ENCODE results near the gene CYP27B1.
A peak's percentile ranks its signal among the peaks of the same experiment; 100 is the strongest.

Gene CYP27B1

GRCh38 chr12:57802607-57803006 is 35.7 kb upstream of the CYP27B1 start:
- Histone ChIP-seq H3K4me3 (ENCODE audit: severe bottlenecking) (no peak overlapping the region), H3K27ac (ENCODE audit: poor library complexity, severe bottlenecking) (no peak overlapping the region), H3K36me3 (ENCODE audit: low read depth) (peaks cover 20% of the 10 kb centered on the region), H3K27me3 (ENCODE audit: insufficient read depth, poor library complexity, severe bottlenecking) (no peaks in the 10 kb centered on the region), H3K9me3 (ENCODE audit: severe bottlenecking) (no peaks in the 10 kb centered on the region), H3K4me1 (ENCODE audit: insufficient read depth, poor library complexity, severe bottlenecking) (no peaks in the 10 kb centered on the region)
- ATAC-seq (ENCODE audit: low read depth) = no peak
- no peak for TF ChIP-seq CTCF (IDR thresholded peaks at IDR 0.05; ENCODE audit: poor library complexity, severe bottlenecking)
- no peak for DNase-seq (ENCODE audit: low spot score)

GRCh38 chr12:57800965-57801364 is 34.1 kb upstream of the CYP27B1 start:
- Histone ChIP-seq H3K27ac (ENCODE audit: poor library complexity, severe bottlenecking) (no peak overlapping the region), H3K27me3 (ENCODE audit: insufficient read depth, poor library complexity, severe bottlenecking) (no peaks in the 10 kb centered on the region), H3K4me1 (ENCODE audit: insufficient read depth, poor library complexity, severe bottlenecking) (no peaks in the 10 kb centered on the region), H3K36me3 (ENCODE audit: low read depth) (peaks cover 36% of the 10 kb centered on the region), H3K9me3 (ENCODE audit: severe bottlenecking) (no peaks in the 10 kb centered on the region), H3K4me3 (ENCODE audit: severe bottlenecking) (no peak overlapping the region)
- ATAC-seq (ENCODE audit: low read depth) (no peak), DNase-seq (ENCODE audit: low spot score) (no peak)
- no peak for TF ChIP-seq CTCF (IDR thresholded peaks at IDR 0.05; ENCODE audit: poor library complexity, severe bottlenecking)

GRCh38 chr12:57797933-57798332 is 31.1 kb upstream of the CYP27B1 start:
- peaks cover 62% of the 10 kb centered on the region for H3K36me3 ChIP-seq (ENCODE audit: low read depth)
- no peaks in the 10 kb centered on the region for H3K27me3 ChIP-seq (ENCODE audit: insufficient read depth, poor library complexity, severe bottlenecking)
- ATAC-seq (ENCODE audit: low read depth) = no peak
- DNase-seq (ENCODE audit: low spot score) = no peak
- H3K9me3 ChIP-seq (ENCODE audit: severe bottlenecking) = no peaks in the 10 kb centered on the region
- no peak overlapping the region for H3K4me3 ChIP-seq (ENCODE audit: severe bottlenecking)
- H3K27ac ChIP-seq (ENCODE audit: poor library complexity, severe bottlenecking) = no peak overlapping the region
- TF ChIP-seq CTCF (IDR thresholded peaks at IDR 0.05; ENCODE audit: poor library complexity, severe bottlenecking) = no peak
- peaks cover 16% of the 10 kb centered on the region for H3K4me1 ChIP-seq (ENCODE audit: insufficient read depth, poor library complexity, severe bottlenecking)

GRCh38 chr12:57796996-57797395 is 30.1 kb upstream of the CYP27B1 start:
- no peak overlapping the region for H3K4me3 ChIP-seq (ENCODE audit: severe bottlenecking)
- no peaks in the 10 kb centered on the region for H3K27me3 ChIP-seq (ENCODE audit: insufficient read depth, poor library complexity, severe bottlenecking)
- ATAC-seq (ENCODE audit: low read depth) = no peak
- H3K27ac ChIP-seq (ENCODE audit: poor library complexity, severe bottlenecking) = no peak overlapping the region
- TF ChIP-seq CTCF (IDR thresholded peaks at IDR 0.05; ENCODE audit: poor library complexity, severe bottlenecking) = no peak
- no peak for DNase-seq (ENCODE audit: low spot score)
- peaks cover 16% of the 10 kb centered on the region for H3K4me1 ChIP-seq (ENCODE audit: insufficient read depth, poor library complexity, severe bottlenecking)
- H3K36me3 ChIP-seq (ENCODE audit: low read depth) = peaks cover 64% of the 10 kb centered on the region
- H3K9me3 ChIP-seq (ENCODE audit: severe bottlenecking) = no peaks in the 10 kb centered on the region

- no peak for DNase-seq (ENCODE audit: low spot score)
- TF ChIP-seq CTCF (IDR thresholded peaks at IDR 0.05; ENCODE audit: poor library complexity, severe bottlenecking) = no peak
- Histone ChIP-seq H3K27me3 (ENCODE audit: insufficient read depth, poor library complexity, severe bottlenecking) (no peaks in the 10 kb centered on the region), H3K4me3 (ENCODE audit: severe bottlenecking) (no peak overlapping the region), H3K4me1 (ENCODE audit: insufficient read depth, poor library complexity, severe bottlenecking) (peaks cover 16% of the 10 kb centered on the region), H3K9me3 (ENCODE audit: severe bottlenecking) (no peaks in the 10 kb centered on the region), H3K27ac (ENCODE audit: poor library complexity, severe bottlenecking) (no peak overlapping the region), H3K36me3 (ENCODE audit: low read depth) (peaks cover 76% of the 10 kb centered on the region)
- peak; percentile 62; the same call in 2 of the 3 replicates for ATAC-seq (ENCODE audit: low read depth)
Measured at GRCh38 chr12:57795354-57795753, 28.5 kb upstream of the CYP27B1 start.

Measured in RWPE2 (cell line).